ENCODE data around the gene COL17A1.

Gene COL17A1

GRCh38 chr10:104085801-104086400 lies at the start of gene COL17A1:
Gene COL17A1 (minus strand): TSS chr10:104085880. CDS start chr10:104080673, 5,207 bp downstream.
- DNase-seq (ENCODE audit: low spot score): no peak

- DNase-seq (ENCODE audit: low spot score): no peak
These were observed 44.4 kb upstream of the COL17A1 start for GRCh38 chr10:104130041-104130440.

DNA sequence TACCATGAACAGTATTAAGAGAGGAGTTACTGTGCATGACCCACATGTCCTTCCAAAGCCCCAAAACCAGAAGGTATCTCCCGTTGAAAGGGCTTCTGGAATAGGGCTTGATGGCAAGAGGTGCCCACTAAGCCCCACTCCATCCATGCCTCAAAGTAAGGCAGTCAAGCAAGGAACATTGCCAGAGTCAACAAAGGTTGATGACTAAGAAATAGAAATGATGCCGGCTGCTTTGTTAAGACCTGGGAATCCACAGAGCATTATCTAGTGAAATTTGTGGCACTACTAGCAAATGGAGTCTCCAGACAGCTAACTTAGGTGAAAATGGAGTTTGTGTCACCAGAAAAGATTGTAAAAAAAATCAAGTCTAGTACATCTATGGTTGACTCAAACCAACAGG lies 42.5 kb upstream of the COL17A1 start:
- DNase-seq (ENCODE audit: low spot score): no peak

DNA sequence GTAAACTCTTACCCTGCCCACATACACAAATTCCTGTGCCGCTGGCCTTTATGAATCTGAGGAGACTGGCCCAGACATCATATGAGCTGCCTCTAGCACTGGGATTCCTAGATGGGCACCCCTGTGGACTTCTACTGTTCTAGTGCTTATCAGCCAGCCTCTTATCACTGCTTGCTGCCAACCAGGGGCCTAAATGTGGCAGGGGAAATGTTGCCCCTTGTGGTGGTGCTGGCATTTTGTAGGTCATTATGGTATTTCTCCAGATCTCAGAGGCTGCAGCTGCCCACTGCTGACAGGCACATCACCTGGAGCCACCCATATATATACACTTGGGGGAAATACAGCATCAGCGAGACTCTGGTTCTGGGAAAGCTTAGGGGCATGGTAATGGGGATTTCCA lies 41.7 kb upstream of the COL17A1 start:
- no peak for DNase-seq (ENCODE audit: low spot score)

- peak; percentile 41 for DNase-seq (ENCODE audit: low spot score)
These were observed 37.7 kb upstream of the COL17A1 start for GRCh38 chr10:104123397-104123796.

DNA sequence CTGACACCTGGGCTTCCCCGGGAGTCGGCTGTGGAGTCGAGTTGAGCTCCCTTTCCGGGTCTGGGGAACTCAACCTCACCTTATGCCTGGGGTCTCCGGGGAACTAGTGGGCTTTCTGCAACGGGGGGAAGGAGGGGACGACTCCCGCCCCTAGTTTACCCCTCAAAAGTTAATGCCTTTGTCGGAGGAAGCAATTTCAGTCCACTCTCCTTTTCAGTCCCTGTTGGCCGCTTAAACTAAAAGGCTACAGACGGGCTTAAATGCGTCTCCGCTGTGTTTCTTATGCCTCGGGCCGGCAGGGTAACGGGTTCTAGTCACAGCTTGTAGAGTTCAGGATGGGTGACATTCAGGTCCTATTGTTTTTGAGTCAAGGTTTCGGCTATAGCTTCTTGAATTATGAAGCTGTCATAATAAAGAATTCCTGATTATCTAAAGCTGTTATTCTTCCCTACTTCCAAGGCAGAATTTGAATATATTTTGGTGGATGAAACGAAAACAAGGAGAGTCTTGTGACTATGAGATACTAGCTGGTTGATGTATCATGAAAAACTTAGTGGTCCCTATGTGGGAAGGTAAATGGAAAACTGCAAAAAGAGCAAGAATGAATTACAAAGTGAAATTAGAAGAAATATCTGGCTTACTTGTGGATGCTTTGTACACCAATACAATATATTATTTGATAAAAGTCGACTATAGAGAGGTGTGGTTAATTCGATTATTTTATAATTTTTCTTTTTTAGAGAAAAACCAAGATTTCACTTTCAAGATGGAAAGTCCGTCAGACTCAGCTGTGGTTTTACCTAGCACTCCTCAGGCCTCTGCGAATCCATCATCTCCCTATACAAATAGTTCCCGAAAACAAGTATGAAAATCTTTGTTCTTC lies 36.8 kb upstream of the COL17A1 start:
- DNase-seq (ENCODE audit: low spot score): no peak

DNA sequence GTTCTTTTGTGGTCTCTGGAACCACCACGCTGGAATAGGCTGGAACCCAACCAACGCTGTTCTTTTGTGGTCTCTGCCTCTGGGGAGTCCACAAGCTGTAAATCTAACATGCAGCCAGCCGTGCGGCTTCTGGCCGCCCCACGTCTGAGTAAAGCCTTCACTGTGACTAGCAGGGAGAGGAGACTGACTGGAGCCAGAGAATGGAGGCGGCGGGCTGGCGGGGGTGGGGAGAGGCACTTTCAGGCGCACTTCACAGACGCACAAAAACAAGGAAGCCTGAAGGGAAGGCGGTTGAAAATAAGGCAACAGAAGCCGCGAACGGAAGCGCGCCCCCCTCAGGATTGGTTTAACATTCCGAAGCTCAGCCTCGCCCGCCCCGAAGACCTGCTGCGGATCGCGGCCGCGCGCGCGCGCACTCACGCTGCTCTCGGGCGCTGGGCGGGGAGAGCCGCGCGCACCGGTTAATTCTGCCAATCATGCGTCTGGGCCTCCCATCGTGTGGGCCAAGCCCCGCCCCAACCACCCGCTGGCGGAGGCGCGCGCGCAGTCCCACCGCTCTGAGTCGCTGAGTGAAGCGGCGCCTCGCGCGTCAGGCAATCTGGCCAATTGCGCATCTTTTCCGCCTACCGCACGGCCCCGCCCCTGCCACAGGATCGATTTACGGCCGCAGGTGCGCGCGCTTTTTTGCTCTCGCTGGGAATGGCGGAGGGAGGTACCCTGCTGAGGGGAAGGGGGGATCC lies 36.0 kb upstream of the COL17A1 start, which contains the start of gene SFR1:
Gene SFR1, plus strand, starts transcription at position 687 of the 740 bp plus-strand sequence. Its CDS starts 13 bp downstream, at position 700.
- DNase-seq (ENCODE audit: low spot score): peak; percentile 99

- DNase-seq (ENCODE audit: low spot score): peak; percentile 80
These were observed 35.3 kb upstream of the COL17A1 start for GRCh38 chr10:104120903-104121484.

- no peak for DNase-seq (ENCODE audit: low spot score)
These were observed 34.8 kb upstream of the COL17A1 start for GRCh38 chr10:104120512-104120902.

DNA sequence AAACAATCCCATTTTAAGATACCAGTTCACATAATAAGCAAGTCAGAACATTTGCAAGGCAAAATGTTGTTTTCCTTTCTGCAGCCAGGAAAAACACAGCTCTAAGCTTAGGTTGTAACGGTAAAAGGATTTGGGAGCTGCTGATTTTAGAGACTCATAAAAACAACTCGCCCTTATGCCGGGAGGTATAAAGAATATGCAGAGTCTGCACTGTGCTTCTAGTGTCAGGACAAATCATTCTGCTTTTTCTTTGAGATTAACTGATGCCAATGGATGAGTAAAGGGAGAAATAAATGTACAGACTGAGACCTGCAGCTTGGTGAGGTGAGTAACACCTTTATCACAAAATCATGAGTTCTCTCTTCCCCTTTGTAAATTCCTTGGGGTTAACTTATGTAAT lies 34.3 kb upstream of the COL17A1 start:
- no peak for DNase-seq (ENCODE audit: low spot score)

DNA sequence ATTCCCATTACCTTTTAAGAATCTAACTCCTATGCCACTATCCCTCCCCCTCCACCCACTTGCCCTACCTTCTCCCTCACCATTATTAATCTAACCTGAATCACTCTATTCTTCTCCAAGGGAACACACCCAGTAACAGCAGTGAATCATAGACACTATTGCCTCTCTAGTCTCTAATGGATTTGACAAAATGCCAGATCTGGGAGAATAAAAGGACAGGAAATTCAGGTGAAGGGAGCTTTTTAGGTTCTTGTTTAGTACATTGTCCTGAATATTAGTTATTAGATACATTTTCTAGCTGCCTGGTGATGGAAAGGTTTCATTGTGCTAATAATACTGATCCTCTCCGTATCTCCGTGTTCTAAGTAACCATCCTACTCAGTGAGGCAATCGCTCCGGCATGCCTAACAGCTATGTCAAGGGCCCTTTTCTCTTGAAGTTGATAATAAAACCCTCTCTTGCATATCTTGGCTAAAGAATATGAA lies 32.2 kb upstream of the COL17A1 start:
- DNase-seq (ENCODE audit: low spot score): no peak

DNA sequence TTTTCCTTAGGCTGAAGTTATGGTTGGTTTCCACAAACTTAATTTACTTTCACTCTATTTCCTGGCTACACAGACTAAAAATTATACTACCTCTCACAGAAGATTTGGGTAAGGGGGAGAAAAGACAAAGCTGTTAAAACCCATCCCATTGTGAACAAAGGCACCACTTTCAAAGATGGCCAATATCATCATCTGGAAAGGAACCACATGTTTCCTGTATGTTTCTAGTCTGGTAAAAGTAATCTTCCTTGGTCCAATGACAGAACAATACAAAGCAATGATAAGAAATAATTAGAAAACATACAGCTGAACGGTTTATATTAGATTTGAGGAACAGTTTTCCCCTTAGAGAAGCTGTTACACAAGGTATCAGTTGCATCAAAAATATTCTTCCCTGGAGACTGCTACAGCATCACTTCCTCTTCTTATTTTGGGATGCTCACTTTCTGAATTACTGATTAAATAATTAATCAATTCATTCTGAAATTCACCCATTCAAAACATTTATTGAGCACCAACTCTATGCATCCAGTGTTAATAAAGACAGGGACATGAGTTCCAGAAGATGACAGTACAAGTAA lies 27.8 kb upstream of the COL17A1 start:
- DNase-seq (ENCODE audit: low spot score): no peak

DNA sequence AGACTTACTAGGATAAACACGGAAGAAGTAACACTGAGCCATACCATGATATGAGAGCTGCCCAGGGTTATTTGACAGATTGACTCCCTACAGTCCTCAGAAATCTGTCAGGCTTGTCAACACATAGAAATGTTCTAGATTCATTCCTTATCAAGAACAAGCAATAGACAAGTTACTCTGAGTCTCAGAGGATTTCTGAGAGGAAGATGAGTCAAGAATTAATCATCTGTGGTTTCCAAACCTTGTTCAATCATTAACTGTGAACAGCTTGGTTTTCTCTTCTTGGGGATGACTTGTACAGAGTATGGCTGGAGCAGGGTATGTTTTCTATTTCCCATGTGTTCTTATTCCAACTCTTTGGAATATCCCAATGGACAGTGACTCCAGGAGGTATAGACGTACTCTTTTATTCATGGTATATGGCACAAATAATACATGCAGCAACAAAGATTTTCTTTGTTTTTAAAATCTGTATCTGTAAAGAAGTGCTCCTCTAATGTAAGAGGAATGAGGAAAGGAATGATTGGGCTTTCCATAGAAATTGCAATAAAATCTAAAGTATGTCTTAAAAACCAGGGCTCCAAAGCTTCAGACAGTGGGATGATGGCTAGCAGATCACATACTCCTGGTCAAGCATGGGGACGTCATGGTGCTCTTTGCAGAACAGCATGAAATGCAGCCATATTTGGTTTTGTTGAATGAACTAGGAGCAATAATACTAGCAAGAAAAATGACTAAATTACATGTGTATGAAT lies 24.4 kb upstream of the COL17A1 start:
- DNase-seq (ENCODE audit: low spot score): peak; percentile 70

GRCh38 chr10:104104926-104105325 lies 19.2 kb upstream of the COL17A1 start:
- no peak for DNase-seq (ENCODE audit: low spot score)

DNA sequence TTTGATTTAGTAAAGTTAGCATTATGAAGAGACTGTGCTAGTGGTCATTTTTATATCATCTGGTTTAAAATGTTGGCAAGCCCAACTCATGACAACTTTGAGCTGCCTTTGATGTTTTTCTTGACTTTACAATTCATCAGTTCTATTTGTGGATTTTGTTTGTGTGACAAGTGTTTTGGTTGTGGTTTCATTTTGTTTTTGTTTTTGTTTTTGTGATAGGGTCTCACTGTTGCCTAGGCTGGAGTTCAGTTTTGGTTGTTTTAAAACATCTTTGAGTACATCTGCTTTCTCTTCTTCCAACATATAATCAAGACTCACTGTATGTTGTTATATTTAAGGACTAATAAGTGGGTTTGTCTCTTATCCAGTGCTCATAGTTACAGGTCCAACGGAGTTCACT lies 18.7 kb upstream of the COL17A1 start:
- no peak for DNase-seq (ENCODE audit: low spot score)

GRCh38 chr10:104103956-104104355 lies 18.3 kb upstream of the COL17A1 start:
- no peak for DNase-seq (ENCODE audit: low spot score)

GRCh38 chr10:104101902-104102301 lies 16.2 kb upstream of the COL17A1 start:
- no peak for DNase-seq (ENCODE audit: low spot score)

DNA sequence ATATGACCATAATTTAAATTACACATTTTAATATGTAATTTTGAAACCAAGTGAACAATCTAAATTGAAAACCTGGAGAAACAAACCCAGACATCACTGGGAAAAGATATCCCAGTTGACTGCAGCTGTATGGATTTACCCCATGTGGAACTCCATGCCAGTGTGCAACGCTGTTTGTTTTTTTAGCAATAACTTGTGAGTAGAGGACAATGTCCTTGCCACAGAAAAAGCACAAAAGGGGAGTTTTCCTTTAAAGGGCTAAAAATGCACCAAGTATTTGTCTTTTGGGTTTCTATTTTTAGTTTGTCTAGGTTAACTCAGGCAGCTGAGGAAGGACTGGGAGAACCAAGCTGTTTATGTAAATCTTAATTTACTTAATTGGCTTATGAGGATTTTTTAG lies 15.1 kb upstream of the COL17A1 start:
- DNase-seq (ENCODE audit: low spot score): no peak

GRCh38 chr10:104099941-104100340 lies 14.3 kb upstream of the COL17A1 start:
- DNase-seq (ENCODE audit: low spot score): no peak

- DNase-seq (ENCODE audit: low spot score): no peak
These were observed 13.6 kb upstream of the COL17A1 start for GRCh38 chr10:104099269-104099668.

GRCh38 chr10:104098358-104098925 lies 12.8 kb upstream of the COL17A1 start:
- no peak for DNase-seq (ENCODE audit: low spot score)
